IMR-90 (cell line): ENCODE data around the gene CACNA2D3.

Experiments used
- BHLHE40 ChIP-seq: fragments of 150-350 bp; IDR thresholded peaks from 2 replicates; pipeline ENCODE4 v1.6.1; 2016; ENCODE audit warnings: mild to moderate bottlenecking, low read depth, low read length
- CEBPB ChIP-seq: IDR thresholded peaks from 2 replicates; pipeline ENCODE4 v1.6.1; 2012; ENCODE audit warnings: low read depth, low read length, improper control_type of control experiment
- FOS ChIP-seq: fragments of 150-350 bp; IDR thresholded peaks from 2 replicates; pipeline ENCODE4 v1.6.1; 2016; ENCODE audit warnings: low read depth, low read length
- MXI1 ChIP-seq: IDR thresholded peaks from 2 replicates; pipeline ENCODE4 v1.6.1; 2012; ENCODE audit warnings: low read depth, mild to moderate bottlenecking, low read length, moderate library complexity, borderline replicate concordance
- POLR2A ChIP-seq: IDR thresholded peaks from 2 replicates; pipeline ENCODE4 v1.6.1; 2012; ENCODE audit warnings: mild to moderate bottlenecking, low read depth, low read length
- RAD21 ChIP-seq: IDR thresholded peaks from 2 replicates; pipeline ENCODE4 v1.6.1; 2012; ENCODE audit warnings: low read length, improper control_type of control experiment
- RFX5 ChIP-seq: IDR thresholded peaks from 2 replicates; pipeline ENCODE4 v1.8.0; 2012; ENCODE audit warnings: low read depth, mild to moderate bottlenecking, low read length, moderate library complexity
- SMC3 ChIP-seq: fragments of 150-350 bp; IDR thresholded peaks from 2 replicates; pipeline ENCODE4 v1.6.1; 2016; ENCODE audit warnings: low read depth, mild to moderate bottlenecking, antibody characterized with exemption, low read length, moderate library complexity
- TF ChIP-seq, protein P1 (sequence below): conservative IDR thresholded peaks from 2 replicates; pipeline ENCODE4 v1.5.1; 2012; ENCODE audit warnings: mild to moderate bottlenecking, low read depth, low read length, improper control_type of control experiment
- TF ChIP-seq, protein P2 (sequence below): fragments of 150-350 bp; IDR thresholded peaks from 2 replicates; pipeline ENCODE4 v1.6.1; 2017; ENCODE audit warnings: mild to moderate bottlenecking, antibody characterized with exemption, low read length, low read depth
- TF ChIP-seq, protein P3 (sequence below): fragments of 150-350 bp; IDR thresholded peaks from 2 replicates; pipeline ENCODE4 v1.6.1; 2016; ENCODE audit warnings: low read depth, mild to moderate bottlenecking, low read length, moderate library complexity, borderline replicate concordance

DNA sequence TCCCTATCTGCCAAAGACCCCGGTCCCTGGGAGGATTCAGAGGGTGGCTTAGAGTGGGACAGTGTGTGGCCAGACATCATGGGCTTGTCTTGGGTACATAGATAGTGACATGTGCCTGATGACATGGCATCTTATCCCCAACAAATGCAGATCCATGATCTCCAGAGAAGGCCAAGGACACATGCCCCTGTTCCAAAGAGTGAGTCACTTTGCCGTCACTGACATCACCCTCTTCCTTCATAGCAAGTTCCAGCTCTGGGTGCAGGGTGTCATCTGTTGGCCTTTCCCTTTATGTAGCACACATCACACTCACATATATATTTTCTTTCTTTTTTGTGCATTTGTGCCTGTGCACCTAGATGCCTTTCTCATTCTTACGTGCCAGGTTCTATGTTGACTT lies 455.0 kb downstream of the CACNA2D3 start:
- TF ChIP-seq, protein P1, sequence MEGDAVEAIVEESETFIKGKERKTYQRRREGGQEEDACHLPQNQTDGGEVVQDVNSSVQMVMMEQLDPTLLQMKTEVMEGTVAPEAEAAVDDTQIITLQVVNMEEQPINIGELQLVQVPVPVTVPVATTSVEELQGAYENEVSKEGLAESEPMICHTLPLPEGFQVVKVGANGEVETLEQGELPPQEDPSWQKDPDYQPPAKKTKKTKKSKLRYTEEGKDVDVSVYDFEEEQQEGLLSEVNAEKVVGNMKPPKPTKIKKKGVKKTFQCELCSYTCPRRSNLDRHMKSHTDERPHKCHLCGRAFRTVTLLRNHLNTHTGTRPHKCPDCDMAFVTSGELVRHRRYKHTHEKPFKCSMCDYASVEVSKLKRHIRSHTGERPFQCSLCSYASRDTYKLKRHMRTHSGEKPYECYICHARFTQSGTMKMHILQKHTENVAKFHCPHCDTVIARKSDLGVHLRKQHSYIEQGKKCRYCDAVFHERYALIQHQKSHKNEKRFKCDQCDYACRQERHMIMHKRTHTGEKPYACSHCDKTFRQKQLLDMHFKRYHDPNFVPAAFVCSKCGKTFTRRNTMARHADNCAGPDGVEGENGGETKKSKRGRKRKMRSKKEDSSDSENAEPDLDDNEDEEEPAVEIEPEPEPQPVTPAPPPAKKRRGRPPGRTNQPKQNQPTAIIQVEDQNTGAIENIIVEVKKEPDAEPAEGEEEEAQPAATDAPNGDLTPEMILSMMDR: no peak
- TF ChIP-seq FOS (no peak), SMC3 (no peak), RFX5 (no peak), MXI1 (no peak), RAD21 (no peak), POLR2A (no peak), CEBPB (no peak), BHLHE40 (no peak)
- TF ChIP-seq, protein P2, sequence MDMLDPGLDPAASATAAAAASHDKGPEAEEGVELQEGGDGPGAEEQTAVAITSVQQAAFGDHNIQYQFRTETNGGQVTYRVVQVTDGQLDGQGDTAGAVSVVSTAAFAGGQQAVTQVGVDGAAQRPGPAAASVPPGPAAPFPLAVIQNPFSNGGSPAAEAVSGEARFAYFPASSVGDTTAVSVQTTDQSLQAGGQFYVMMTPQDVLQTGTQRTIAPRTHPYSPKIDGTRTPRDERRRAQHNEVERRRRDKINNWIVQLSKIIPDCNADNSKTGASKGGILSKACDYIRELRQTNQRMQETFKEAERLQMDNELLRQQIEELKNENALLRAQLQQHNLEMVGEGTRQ: no peak
- TF ChIP-seq, protein P3, sequence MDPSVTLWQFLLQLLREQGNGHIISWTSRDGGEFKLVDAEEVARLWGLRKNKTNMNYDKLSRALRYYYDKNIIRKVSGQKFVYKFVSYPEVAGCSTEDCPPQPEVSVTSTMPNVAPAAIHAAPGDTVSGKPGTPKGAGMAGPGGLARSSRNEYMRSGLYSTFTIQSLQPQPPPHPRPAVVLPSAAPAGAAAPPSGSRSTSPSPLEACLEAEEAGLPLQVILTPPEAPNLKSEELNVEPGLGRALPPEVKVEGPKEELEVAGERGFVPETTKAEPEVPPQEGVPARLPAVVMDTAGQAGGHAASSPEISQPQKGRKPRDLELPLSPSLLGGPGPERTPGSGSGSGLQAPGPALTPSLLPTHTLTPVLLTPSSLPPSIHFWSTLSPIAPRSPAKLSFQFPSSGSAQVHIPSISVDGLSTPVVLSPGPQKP: no peak
